OCI-LY3 (cell line): ENCODE measurements around the gene GPR158.

ENCODE experiments used
- H2AFZ ChIP-seq: fragments of 200-600, 300-600 bp; shearing (Covaris generic); 2 replicates; pipeline ENCODE4 v1.6.0; 2014; ENCODE audit warnings: antibody characterized with exemption, low read depth, low read length
- H3K27ac ChIP-seq: fragments of 200-600, 300-600 bp; sonication (generic); 2 replicates; pipeline ENCODE4 v1.5.1; 2014; ENCODE audit warnings: mild to moderate bottlenecking, low read length, moderate library complexity, mixed read lengths
- H3K27me3 ChIP-seq: fragments of 200-600, 300-600 bp; sonication (generic); 2 replicates; pipeline ENCODE4 v1.6.1; 2014; ENCODE audit warnings: low read depth, low read length, mixed read lengths
- H3K36me3 ChIP-seq: fragments of 200-600, 300-600 bp; sonication (generic); replicated peaks from 2 replicates; pipeline ENCODE3; 2014; ENCODE audit warnings: low read depth, low read length, mixed read lengths
- H3K4me1 ChIP-seq: fragments of 300-600, 200-600 bp; sonication (generic); 2 replicates; pipeline ENCODE4 v1.6.1; 2014; ENCODE audit warnings: low read length, mixed read lengths
- H3K4me2 ChIP-seq: fragments of 200-600, 300-600 bp; sonication (generic); 2 replicates; pipeline ENCODE4 v1.6.1; 2014; ENCODE audit warnings: low read length, mixed read lengths
- H3K4me3 ChIP-seq: fragments of 300-600, 200-600 bp; sonication (generic); 2 replicates; pipeline ENCODE4 v1.5.1; 2014; ENCODE audit warnings: antibody characterized with exemption, mild to moderate bottlenecking, low read length, moderate library complexity
- H3K79me2 ChIP-seq: fragments of 300-600, 200-600 bp; shearing (Covaris generic); 2 replicates; pipeline ENCODE4 v1.6.1; 2014; ENCODE audit warnings: mild to moderate bottlenecking, low read length, mixed read lengths
- H3K9ac ChIP-seq: fragments of 300-600, 200-600 bp; shearing (Covaris generic); 2 replicates; pipeline ENCODE4 v1.6.0; 2014; ENCODE audit warnings: mild to moderate bottlenecking, low read length, moderate library complexity
- H3K9me3 ChIP-seq: fragments of 200-600, 300-600 bp; shearing (Covaris generic); 2 replicates; pipeline ENCODE4 v1.6.1; 2014; ENCODE audit warnings: low read length, mixed read lengths; ENCODE audit not compliant: insufficient read depth
- H4K20me1 ChIP-seq: fragments of 200-600, 300-600 bp; sonication (generic); 2 replicates; pipeline ENCODE4 v1.6.1; 2016; ENCODE audit warnings: low read length, mixed read lengths; ENCODE audit not compliant: insufficient read depth
- EZH2phosphoT487 ChIP-seq: fragments of 200-600 bp; shearing (Covaris generic); IDR thresholded peaks from 2 replicates; pipeline ENCODE4 v1.6.1; 2018; ENCODE audit warnings: antibody characterized with exemption, mixed run types, low read depth
- TF ChIP-seq, protein P1 (sequence below): fragments of 200-600, 300-600 bp; sonication (generic); IDR thresholded peaks from 2 replicates; pipeline ENCODE4 v1.5.1; 2014; ENCODE audit warnings: antibody characterized with exemption, low read length, low read depth

GPR158 gene

DNA sequence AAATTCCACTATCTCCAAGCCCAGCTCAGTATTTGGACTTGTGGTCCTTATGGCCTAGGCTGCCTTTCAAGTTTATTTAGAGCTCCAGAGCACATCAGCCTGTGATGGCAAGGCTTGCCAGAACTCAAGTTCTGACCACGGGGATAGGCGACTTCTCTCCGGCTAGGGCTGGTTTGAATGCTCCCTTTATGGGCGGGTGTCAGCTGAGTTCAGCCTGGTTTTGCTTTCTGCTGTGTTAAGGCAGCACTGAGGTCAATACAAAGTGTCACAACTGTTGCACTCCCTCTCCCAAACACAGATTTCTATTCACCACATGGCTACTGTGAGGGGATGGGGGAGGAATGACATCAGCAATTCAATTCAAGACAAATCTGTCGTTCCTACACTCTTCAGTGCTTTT, 441.1 kb downstream of the GPR158 start:
- no peaks in the 10 kb centered on the region for H3K9me3 ChIP-seq
- no peaks in the 10 kb centered on the region for H3K36me3 ChIP-seq
- H2AFZ ChIP-seq, result no peak overlapping the region
- H3K27me3 ChIP-seq, result no peaks in the 10 kb centered on the region
- H4K20me1 ChIP-seq, result no peaks in the 10 kb centered on the region
- no peaks in the 10 kb centered on the region for H3K4me1 ChIP-seq
- no peaks in the 10 kb centered on the region for H3K79me2 ChIP-seq
- H3K4me2 ChIP-seq, result no peak overlapping the region
- H3K9ac ChIP-seq, result no peak overlapping the region
- no peak overlapping the region for H3K27ac ChIP-seq
- no peak overlapping the region for H3K4me3 ChIP-seq
- no peak for TF ChIP-seq EZH2phosphoT487
- TF ChIP-seq, protein P1, sequence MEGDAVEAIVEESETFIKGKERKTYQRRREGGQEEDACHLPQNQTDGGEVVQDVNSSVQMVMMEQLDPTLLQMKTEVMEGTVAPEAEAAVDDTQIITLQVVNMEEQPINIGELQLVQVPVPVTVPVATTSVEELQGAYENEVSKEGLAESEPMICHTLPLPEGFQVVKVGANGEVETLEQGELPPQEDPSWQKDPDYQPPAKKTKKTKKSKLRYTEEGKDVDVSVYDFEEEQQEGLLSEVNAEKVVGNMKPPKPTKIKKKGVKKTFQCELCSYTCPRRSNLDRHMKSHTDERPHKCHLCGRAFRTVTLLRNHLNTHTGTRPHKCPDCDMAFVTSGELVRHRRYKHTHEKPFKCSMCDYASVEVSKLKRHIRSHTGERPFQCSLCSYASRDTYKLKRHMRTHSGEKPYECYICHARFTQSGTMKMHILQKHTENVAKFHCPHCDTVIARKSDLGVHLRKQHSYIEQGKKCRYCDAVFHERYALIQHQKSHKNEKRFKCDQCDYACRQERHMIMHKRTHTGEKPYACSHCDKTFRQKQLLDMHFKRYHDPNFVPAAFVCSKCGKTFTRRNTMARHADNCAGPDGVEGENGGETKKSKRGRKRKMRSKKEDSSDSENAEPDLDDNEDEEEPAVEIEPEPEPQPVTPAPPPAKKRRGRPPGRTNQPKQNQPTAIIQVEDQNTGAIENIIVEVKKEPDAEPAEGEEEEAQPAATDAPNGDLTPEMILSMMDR, result no peak

DNA sequence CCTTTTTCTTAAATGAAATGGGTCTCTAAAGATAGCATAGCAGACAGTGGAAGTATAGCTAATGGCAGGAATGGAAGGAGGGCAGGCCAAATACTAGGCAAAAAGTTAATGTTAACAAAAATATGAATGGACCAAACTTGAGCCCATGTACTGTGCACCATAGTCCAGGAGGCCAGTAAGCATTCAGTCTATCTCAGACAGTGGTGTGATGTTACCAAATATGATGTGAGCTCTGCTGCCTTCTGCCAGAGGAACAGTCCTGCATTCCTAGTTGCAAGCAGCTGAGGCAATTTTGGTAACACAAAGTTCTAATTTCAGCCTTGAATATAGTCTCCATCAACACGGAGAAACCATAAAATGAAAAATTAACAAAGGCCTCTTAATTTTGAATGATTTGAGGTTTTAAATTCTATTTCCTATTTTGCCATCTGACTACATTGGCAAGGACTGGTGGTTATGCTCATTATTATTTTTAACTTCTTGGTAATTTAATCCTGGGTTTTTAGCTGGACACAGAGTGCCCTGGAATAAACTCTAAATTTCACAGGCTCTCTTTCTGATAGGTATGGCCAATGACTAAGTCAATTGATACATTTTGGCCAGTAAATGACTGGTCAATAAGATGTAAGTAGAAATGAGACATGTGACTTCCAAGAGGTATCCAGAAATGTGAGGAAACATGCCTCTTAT, 442.2 kb downstream of the GPR158 start:
- Histone ChIP-seq H3K4me3 (no peak overlapping the region), H3K27ac (no peak overlapping the region), H3K79me2 (no peaks in the 10 kb centered on the region), H3K9me3 (no peaks in the 10 kb centered on the region), H3K4me2 (no peak overlapping the region), H3K4me1 (no peaks in the 10 kb centered on the region), H3K36me3 (no peaks in the 10 kb centered on the region), H3K27me3 (no peaks in the 10 kb centered on the region), H4K20me1 (no peaks in the 10 kb centered on the region), H3K9ac (no peak overlapping the region), H2AFZ (no peak overlapping the region)
- TF ChIP-seq, protein P1, result no peak
- TF ChIP-seq EZH2phosphoT487, result no peak

DNA sequence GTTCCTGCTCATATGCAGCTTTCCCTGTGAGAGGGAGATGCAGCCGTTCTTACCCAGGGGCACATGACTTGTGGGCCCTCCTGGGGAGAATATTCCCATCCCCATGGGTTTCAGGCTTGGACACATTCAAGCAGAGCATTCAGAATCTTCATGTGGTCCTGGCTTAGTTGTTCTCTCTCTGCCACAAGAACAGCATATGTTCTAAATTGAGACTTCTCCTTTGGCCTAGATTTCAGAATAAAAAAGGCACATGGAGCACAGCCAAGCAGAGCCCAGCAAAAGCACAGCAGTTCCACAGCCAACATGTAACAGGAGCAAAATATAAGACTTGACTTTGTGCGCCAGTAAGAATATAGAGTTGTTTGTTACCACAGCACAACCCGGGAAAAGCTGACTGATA, 452.8 kb downstream of the GPR158 start:
- no peaks in the 10 kb centered on the region for H3K79me2 ChIP-seq
- H3K9ac ChIP-seq, result no peak overlapping the region
- H3K9me3 ChIP-seq, result no peaks in the 10 kb centered on the region
- H3K4me3 ChIP-seq, result no peak overlapping the region
- no peaks in the 10 kb centered on the region for H3K4me1 ChIP-seq
- no peaks in the 10 kb centered on the region for H3K27me3 ChIP-seq
- H2AFZ ChIP-seq, result no peak overlapping the region
- TF ChIP-seq, protein P1, result no peak
- no peak overlapping the region for H3K27ac ChIP-seq
- no peaks in the 10 kb centered on the region for H3K36me3 ChIP-seq
- H4K20me1 ChIP-seq, result no peaks in the 10 kb centered on the region
- H3K4me2 ChIP-seq, result no peak overlapping the region

DNA sequence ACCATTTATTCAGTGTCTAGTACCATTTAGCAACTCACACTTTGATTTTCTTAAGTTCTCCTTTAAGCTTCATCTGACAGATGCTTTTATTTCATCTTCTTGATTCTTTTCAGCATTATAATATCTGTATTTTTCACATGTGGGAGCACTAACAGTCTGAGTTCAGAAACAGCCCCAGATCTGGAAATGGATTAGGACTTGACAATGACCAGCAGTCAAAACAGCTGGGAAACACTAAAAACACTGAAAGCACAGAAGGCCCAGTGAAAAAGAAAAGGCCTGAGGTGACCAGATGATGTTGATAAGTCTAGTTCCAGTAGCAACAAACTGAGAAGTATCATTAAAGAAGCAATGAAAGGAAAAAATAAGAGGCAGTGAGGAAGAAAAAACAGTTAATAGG, 454.5 kb downstream of the GPR158 start:
- no peak overlapping the region for H3K4me3 ChIP-seq
- no peak overlapping the region for H3K9ac ChIP-seq

More for the DNA sequence above, 454.5 kb downstream of the GPR158 start:
- H3K27me3 ChIP-seq, result no peaks in the 10 kb centered on the region
- H3K4me2 ChIP-seq, result no peak overlapping the region
- no peaks in the 10 kb centered on the region for H3K79me2 ChIP-seq
- H3K4me1 ChIP-seq, result no peaks in the 10 kb centered on the region
- TF ChIP-seq, protein P1, result no peak
- H2AFZ ChIP-seq, result no peak overlapping the region
- H3K27ac ChIP-seq, result no peak overlapping the region
- no peaks in the 10 kb centered on the region for H4K20me1 ChIP-seq
- H3K36me3 ChIP-seq, result no peaks in the 10 kb centered on the region
- H3K9me3 ChIP-seq, result no peaks in the 10 kb centered on the region
